MM.1S (cell line): ENCODE data around the gene LY9.

Experiments
- DNase-seq: peaks from one replicate; pipeline ENCODE4 v3.0.0-alpha.2; 2015
- H2AFZ ChIP-seq: fragments of 300-600 bp; sonication (generic); 2 replicates; pipeline ENCODE4 v1.6.0; 2016; ENCODE audit warnings: antibody characterized with exemption, low read length
- H3F3A ChIP-seq: fragments of 300-600 bp; sonication (generic); 2 replicates; pipeline ENCODE4 v1.6.1; 2016; ENCODE audit warnings: mild to moderate bottlenecking, antibody characterized with exemption, low read length, moderate library complexity, mixed read lengths; ENCODE audit not compliant: insufficient read depth
- H3K27ac ChIP-seq: fragments of 300-600 bp; sonication (generic); 2 replicates; pipeline ENCODE4 v1.5.1; 2016; ENCODE audit warnings: mild to moderate bottlenecking, low read length
- H3K27me3 ChIP-seq: fragments of 300-600 bp; sonication (generic); replicated peaks from 2 replicates; pipeline ENCODE4 v1.6.0; 2016; ENCODE audit warnings: low read length; ENCODE audit not compliant: insufficient read depth
- H3K36me3 ChIP-seq: fragments of 300-600 bp; sonication (generic); replicated peaks from 2 replicates; pipeline ENCODE4 v1.6.1; 2016; ENCODE audit warnings: mild to moderate bottlenecking, low read length, mixed read lengths; ENCODE audit not compliant: insufficient read depth
- H3K4me1 ChIP-seq: fragments of 300-600 bp; sonication (generic); 2 replicates; pipeline ENCODE4 v1.6.1; 2016; ENCODE audit warnings: low read length, mixed read lengths
- H3K4me2 ChIP-seq: fragments of 300-600 bp; sonication (generic); 2 replicates; pipeline ENCODE4 v1.6.0; 2016; ENCODE audit warnings: low read depth, low read length
- H3K4me3 ChIP-seq: fragments of 300-600 bp; sonication (generic); 2 replicates; pipeline ENCODE4 v1.5.1; 2016; ENCODE audit warnings: low read length, mixed read lengths
- H3K79me2 ChIP-seq: fragments of 300-600 bp; sonication (generic); 2 replicates; pipeline ENCODE4 v1.6.1; 2016; ENCODE audit warnings: mixed run types, low read length, mixed read lengths
- H3K9ac ChIP-seq: fragments of 300-600 bp; sonication (generic); 2 replicates; pipeline ENCODE4 v1.6.1; 2016; ENCODE audit warnings: low read length, mixed read lengths
- H3K9me2 ChIP-seq: fragments of 300-600 bp; sonication (generic); replicated peaks from 2 replicates; pipeline ENCODE4 v1.6.1; 2016; ENCODE audit warnings: mild to moderate bottlenecking, low read length, mixed read lengths; ENCODE audit not compliant: insufficient read depth
- H3K9me3 ChIP-seq: fragments of 300-600 bp; sonication (generic); replicated peaks from 2 replicates; pipeline ENCODE4 v1.6.1; 2016; ENCODE audit warnings: mild to moderate bottlenecking, low read length, mixed read lengths; ENCODE audit not compliant: insufficient read depth
- H4K20me1 ChIP-seq: fragments of 300-600 bp; sonication (generic); 2 replicates; pipeline ENCODE4 v1.6.1; 2016; ENCODE audit warnings: mild to moderate bottlenecking, low read length, moderate library complexity, mixed read lengths; ENCODE audit not compliant: insufficient read depth
- CTCF ChIP-seq: fragments of 300-600 bp; sonication (generic); IDR thresholded peaks from 2 replicates; pipeline ENCODE4 v1.5.1; 2016; ENCODE audit warnings: antibody characterized with exemption, low read length, mixed read lengths
- EZH2 ChIP-seq: fragments of 300-600 bp; sonication (generic); optimal IDR thresholded peaks from 2 replicates; pipeline ENCODE3; 2017; ENCODE audit warnings: low read depth, mild to moderate bottlenecking, antibody characterized with exemption, low read length, mixed read lengths
- EZH2phosphoT487 ChIP-seq: fragments of 300-600 bp; sonication (generic); IDR thresholded peaks from 2 replicates; pipeline ENCODE4 v1.6.1; 2018; ENCODE audit warnings: antibody characterized with exemption, low read length

LY9 gene

GRCh38 chr1:160797271-160797709 is 1.3 kb downstream of the LY9 start:
- Histone ChIP-seq H3K9ac (peak overlapping the region; percentile 64), H3K79me2 (peaks cover 75% of the 10 kb centered on the region), H3K4me1 (peaks cover 67% of the 10 kb centered on the region), H3K9me2 (no peaks in the 10 kb centered on the region), H3K4me3 (peak overlapping the region; percentile 70), H4K20me1 (no peaks in the 10 kb centered on the region), H2AFZ (no peak overlapping the region), H3K27ac (peak overlapping the region; percentile 85), H3K36me3 (0 out of 2 replicates have a peak, but pooled peaks cover 5% of the 10 kb centered on the region), H3K4me2 (peak overlapping the region; percentile 89), H3K27me3 (no peaks in the 10 kb centered on the region), H3F3A (peaks cover 47% of the 10 kb centered on the region), H3K9me3 (no peaks in the 10 kb centered on the region)
- DNase-seq: peak; percentile 68
- TF ChIP-seq CTCF (no peak), EZH2 (no peak), EZH2phosphoT487 (no peak)

GRCh38 chr1:160797861-160798273 is 1.9 kb downstream of the LY9 start:
- no peaks in the 10 kb centered on the region for H4K20me1 ChIP-seq
- no peak overlapping the region for H2AFZ ChIP-seq
- no peaks in the 10 kb centered on the region for H3K9me3 ChIP-seq
- H3F3A ChIP-seq: peaks cover 47% of the 10 kb centered on the region
- H3K27me3 ChIP-seq: no peaks in the 10 kb centered on the region
- peaks cover 80% of the 10 kb centered on the region for H3K79me2 ChIP-seq
- 0 out of 2 replicates have a peak, but pooled peaks cover 6% of the 10 kb centered on the region for H3K36me3 ChIP-seq
- H3K27ac ChIP-seq: peak overlapping the region; percentile 85; the same call in 1 of the 2 replicates
- H3K4me2 ChIP-seq: peak overlapping the region; percentile 89
- H3K4me3 ChIP-seq: peak overlapping the region; percentile 70
- H3K9ac ChIP-seq: no peak overlapping the region
- H3K9me2 ChIP-seq: no peaks in the 10 kb centered on the region
- peaks cover 67% of the 10 kb centered on the region for H3K4me1 ChIP-seq
- TF ChIP-seq CTCF (no peak), EZH2phosphoT487 (no peak), EZH2 (no peak)
- DNase-seq: peak; percentile 38

- H3K27me3 ChIP-seq: no peaks in the 10 kb centered on the region
- H3K27ac ChIP-seq: no peak overlapping the region
- H3K9me2 ChIP-seq: no peaks in the 10 kb centered on the region
- no peak for TF ChIP-seq EZH2
- TF ChIP-seq CTCF: no peak
- TF ChIP-seq EZH2phosphoT487: no peak
- H3F3A ChIP-seq: peaks cover 51% of the 10 kb centered on the region
- no peaks in the 10 kb centered on the region for H3K9me3 ChIP-seq
- no peaks in the 10 kb centered on the region for H4K20me1 ChIP-seq
- H3K4me2 ChIP-seq: peak overlapping the region; percentile 89
- peaks cover 86% of the 10 kb centered on the region for H3K79me2 ChIP-seq
- H3K36me3 ChIP-seq: 0 out of 2 replicates have a peak, but pooled peaks cover 6% of the 10 kb centered on the region
- H2AFZ ChIP-seq: no peak overlapping the region
- no peak overlapping the region for H3K9ac ChIP-seq
- peak overlapping the region; percentile 70; the same call in 1 of the 2 replicates for H3K4me3 ChIP-seq
- peaks cover 67% of the 10 kb centered on the region for H3K4me1 ChIP-seq
- no peak for DNase-seq
Measured at GRCh38 chr1:160798439-160798838, 2.5 kb downstream of the LY9 start.
